Sigmoid colon (tissue), 7 donors: ENCODE data around the gene SPAG8. TPM values are rescaled to one million over a fixed set of nuclear protein-coding genes. Genes with fewer than 3 reads are reported as not detected.
A peak's percentile ranks its signal among the peaks of the same experiment; 100 is the strongest.

Experiments
- DNase-seq: peaks from one replicate; pipeline ENCODE4 v3.0.0-alpha.2; 2019
- H3K27ac ChIP-seq, 4 donors: fragments of 200-600 bp; sonication (generic); one replicate each; pipeline ENCODE4 v1.5.1; 2016 to 2019; ENCODE audit warnings: mild to moderate bottlenecking in 1 of 4
- H3K27me3 ChIP-seq, 3 donors: fragments of 200-600 bp; sonication (generic); one replicate each; pipeline ENCODE4 v1.5.1; 2019; ENCODE audit warnings: mild to moderate bottlenecking in 1 of 3
- H3K36me3 ChIP-seq, 4 donors: fragments of 200-600 bp; sonication (generic); one replicate each; pipeline ENCODE4 v1.5.1; 2016 to 2019
- H3K4me1 ChIP-seq, 4 donors: fragments of 200-600 bp; sonication (generic); one replicate each; pipeline ENCODE4 v1.5.1; 2017 to 2019
- H3K4me3 ChIP-seq, 4 donors: fragments of 200-600 bp; sonication (generic); one replicate each; pipeline ENCODE4 v1.5.1; 2017 to 2019; ENCODE audit warnings: mild to moderate bottlenecking in 2 of 4, moderate library complexity in 1 of 4
- H3K9me3 ChIP-seq, 4 donors: fragments of 200-600 bp in 3 of 4; sonication (generic) in 3 of 4; one replicate each; pipeline versions ENCODE4 v1.5.1 to v1.6.1; 2013 to 2019
- EP300 ChIP-seq, 4 donors: sonication (generic); formaldehyde crosslinking; IDR thresholded peaks; one replicate each; pipeline ENCODE4 v1.6.1; 2017; ENCODE audit warnings: antibody characterized with exemption in 4 of 4
- POLR2A ChIP-seq, 2 donors: fragments of 450-650 bp; IDR thresholded peaks; one replicate each; pipeline ENCODE4 v1.6.1; 2016; ENCODE audit warnings: antibody characterized with exemption in 2 of 2, mild to moderate bottlenecking in 2 of 2, moderate library complexity in 2 of 2
- POLR2AphosphoS5 ChIP-seq, 4 donors: sonication (generic); formaldehyde crosslinking; IDR thresholded peaks; one replicate each; pipeline ENCODE4 v1.6.1; 2017; ENCODE audit warnings: antibody characterized with exemption in 4 of 4
- WGBS, 2 donors: extraction: QIAGEN DNeasy Blood & Tissue Kit; methylation state at CpG; one replicate each; pipeline ENCODE4 v1.1.7; 2013; 5-methylcytosine and 5-hydroxymethylcytosine counted together
- intact Hi-C: fragments of 100-400 bp; cut with DNase I; formaldehyde crosslinking; loops from one replicate; pipeline ENCODE4 v1.15.1; 2023
- polyA plus RNA-seq, 3 donors: library from polyadenylated mRNA; stranded (reverse); fragments of 200-250 nt; gene quantifications; one replicate each; pipeline ENCODE4 v1.2.3, GENCODE V29; 2013
- total RNA-seq, 4 donors: library from RNA; depleted of rRNA; stranded (reverse); fragments of >200 nt; gene quantifications; one replicate each; pipeline ENCODE4 v1.1.0, GENCODE V29; 2016
- TF ChIP-seq, protein P1 (sequence below), 4 experiments: fragments of 450-650 bp in 3 of 4; fragments of 200-600 bp in 1 of 4; IDR thresholded peaks; one replicate each; pipeline ENCODE4 v1.5.1; 2016 to 2019; ENCODE audit warnings: antibody characterized with exemption in 4 of 4, mild to moderate bottlenecking in 3 of 4, moderate library complexity in 2 of 4
- donor health status: healthy with polysubstance abuse.
- donor health status: Bipolar disorder and iron deficiency.
- donor health status: healthy.

Gene SPAG8
- total and polyA plus RNA-seq, 7 donors = 1.1 to 2.8 (median 2.3) TPM; not detected in 2

DNA sequence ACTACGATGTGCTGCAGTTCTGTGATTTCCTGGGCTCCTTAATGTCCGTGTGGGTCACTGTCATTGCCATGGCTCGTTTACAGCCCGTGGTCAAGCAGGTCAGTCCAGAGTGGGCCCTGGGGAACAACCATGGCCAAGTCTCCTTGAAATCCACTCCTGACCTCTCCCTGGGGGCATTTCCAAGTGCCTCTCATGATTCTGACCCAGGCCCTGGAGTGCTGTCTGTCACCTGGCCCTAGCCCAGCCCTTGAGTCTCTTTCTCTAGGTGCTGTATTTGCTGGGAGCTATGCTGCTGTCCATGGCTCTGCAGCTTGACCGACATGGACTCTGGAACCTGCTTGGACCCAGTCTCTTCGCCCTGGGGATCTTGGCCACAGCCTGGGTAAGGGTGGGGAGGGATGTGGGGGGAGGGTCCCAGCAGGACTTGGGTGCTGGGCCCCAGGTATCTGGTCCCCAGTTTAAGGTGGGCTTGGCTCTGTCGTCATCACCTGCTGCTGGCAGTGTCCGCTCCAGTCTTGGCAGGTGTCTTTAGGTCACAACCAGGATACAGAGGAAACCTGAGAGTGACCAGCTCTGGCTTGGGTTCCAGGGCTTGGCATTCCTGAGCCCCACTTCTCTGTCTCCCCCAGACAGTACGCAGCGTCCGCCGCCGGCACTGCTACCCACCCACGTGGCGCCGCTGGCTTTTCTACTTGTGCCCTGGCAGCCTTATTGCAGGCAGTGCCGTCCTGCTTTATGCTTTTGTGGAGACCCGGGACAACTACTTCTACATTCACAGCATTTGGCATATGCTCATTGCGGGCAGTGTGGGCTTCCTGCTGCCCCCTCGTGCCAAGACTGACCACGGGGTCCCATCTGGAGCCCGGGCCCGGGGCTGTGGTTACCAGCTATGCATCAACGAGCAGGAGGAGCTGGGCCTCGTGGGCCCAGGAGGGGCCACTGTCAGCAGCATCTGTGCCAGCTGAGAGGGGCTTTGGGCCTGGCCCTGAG, 41.1 kb upstream of the SPAG8 start:
- DNase-seq = peak; percentile 42
- intact Hi-C loops = no loop called here
- no peak overlapping the region for H3K4me3 ChIP-seq
- no peaks in the 10 kb centered on the region for H3K9me3 ChIP-seq
- H3K36me3 ChIP-seq = peaks cover 0 to 17% (median 10%) of the 10 kb centered on the region in 4 donors
- no peaks in the 10 kb centered on the region for H3K27me3 ChIP-seq
- H3K27ac ChIP-seq = no peak overlapping the region
- 87 to 94% methylated on average over 25 of the region's 25 CpGs for WGBS, 2 donors
- TF ChIP-seq POLR2A (IDR thresholded peaks at IDR 0.05) = no peak
- TF ChIP-seq POLR2AphosphoS5 (IDR thresholded peaks at IDR 0.05) = no peak
- TF ChIP-seq EP300 (IDR thresholded peaks at IDR 0.05) = no peak
- peaks cover 0 to 8% (median 5%) of the 10 kb centered on the region in 4 donors for H3K4me1 ChIP-seq

DNA sequence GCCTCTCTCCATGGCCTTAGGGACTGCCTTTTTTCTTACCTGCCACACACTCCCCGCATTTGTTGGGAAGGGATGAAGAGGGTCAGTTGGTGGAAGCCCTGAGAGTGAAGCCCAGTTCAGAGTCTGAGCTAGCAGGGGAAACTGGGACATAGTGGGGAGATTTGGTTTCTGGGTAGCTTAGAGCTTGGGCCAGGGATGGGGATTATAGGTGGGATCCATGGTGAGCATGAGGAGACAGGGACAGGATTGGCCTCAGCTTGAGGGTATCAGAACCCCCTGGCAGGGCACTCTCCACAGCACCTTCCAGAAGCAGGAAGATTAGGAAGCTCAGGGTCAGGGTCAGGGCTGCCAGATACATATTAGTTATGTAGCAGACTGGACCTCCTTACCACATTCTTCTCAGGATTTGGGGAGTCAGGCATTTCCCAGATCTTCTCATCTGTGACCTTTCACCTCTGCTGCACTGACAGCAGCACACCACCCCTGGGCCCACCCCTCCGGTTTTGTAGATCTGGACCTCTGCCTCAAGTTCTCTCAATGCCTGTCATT, 40.3 kb upstream of the SPAG8 start:
- Histone ChIP-seq H3K9me3 (no peaks in the 10 kb centered on the region), H3K4me1 (peaks cover 0 to 16% (median 12%) of the 10 kb centered on the region in 4 donors), H3K27me3 (no peaks in the 10 kb centered on the region), H3K36me3 (peaks cover 0 to 19% (median 10%) of the 10 kb centered on the region in 4 donors), H3K27ac (no peak overlapping the region), H3K4me3 (no peak overlapping the region)
- DNase-seq = no peak
- TF ChIP-seq, protein P1, sequence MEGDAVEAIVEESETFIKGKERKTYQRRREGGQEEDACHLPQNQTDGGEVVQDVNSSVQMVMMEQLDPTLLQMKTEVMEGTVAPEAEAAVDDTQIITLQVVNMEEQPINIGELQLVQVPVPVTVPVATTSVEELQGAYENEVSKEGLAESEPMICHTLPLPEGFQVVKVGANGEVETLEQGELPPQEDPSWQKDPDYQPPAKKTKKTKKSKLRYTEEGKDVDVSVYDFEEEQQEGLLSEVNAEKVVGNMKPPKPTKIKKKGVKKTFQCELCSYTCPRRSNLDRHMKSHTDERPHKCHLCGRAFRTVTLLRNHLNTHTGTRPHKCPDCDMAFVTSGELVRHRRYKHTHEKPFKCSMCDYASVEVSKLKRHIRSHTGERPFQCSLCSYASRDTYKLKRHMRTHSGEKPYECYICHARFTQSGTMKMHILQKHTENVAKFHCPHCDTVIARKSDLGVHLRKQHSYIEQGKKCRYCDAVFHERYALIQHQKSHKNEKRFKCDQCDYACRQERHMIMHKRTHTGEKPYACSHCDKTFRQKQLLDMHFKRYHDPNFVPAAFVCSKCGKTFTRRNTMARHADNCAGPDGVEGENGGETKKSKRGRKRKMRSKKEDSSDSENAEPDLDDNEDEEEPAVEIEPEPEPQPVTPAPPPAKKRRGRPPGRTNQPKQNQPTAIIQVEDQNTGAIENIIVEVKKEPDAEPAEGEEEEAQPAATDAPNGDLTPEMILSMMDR (IDR thresholded peaks at IDR 0.05) = no peak
- TF ChIP-seq POLR2A (IDR thresholded peaks at IDR 0.05) (no peak), EP300 (IDR thresholded peaks at IDR 0.05) (no peak), POLR2AphosphoS5 (IDR thresholded peaks at IDR 0.05) (no peak)
- intact Hi-C loops = no loop called here
- WGBS, 2 donors = 89 to 91% methylated on average over 2 of the region's 2 CpGs

DNA sequence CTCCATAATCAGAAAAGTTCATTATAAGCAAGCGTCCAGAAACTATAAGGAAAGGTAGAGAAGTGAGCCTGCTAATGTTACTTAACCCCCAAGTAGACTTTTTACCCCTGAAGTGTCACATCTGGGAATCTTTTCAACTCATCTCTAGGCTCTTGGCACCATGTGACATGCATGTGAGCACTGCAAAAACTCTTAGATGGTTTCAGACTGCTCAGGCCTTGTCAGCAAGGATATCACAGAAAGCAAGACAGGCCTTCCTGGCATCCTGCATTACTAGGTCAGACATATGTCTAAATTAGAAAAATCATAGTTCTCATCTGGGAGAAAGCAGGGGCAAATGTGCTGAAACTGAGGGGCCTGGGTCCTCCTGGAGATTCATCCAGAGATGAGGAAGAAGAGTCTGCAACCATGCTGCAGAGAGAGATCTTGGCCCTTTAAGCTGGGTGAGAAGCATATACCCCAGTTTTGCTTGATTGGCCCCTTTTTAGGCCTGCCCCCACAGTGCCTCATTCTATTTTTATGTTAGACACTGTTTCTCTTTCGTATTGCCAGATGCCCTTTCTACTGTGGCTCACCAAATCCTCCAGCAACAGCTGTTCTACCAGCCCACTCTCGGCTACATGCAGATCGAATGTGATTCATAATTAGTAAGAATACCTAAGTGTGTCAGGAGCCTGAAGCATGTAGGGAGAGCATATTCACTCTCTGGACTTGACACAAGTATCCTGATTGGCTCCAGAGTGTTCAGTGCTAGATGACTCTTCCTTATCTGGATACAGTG, 35.9 kb upstream of the SPAG8 start:
- intact Hi-C loops = no loop called here
- TF ChIP-seq POLR2A (IDR thresholded peaks at IDR 0.05) (no peak), EP300 (IDR thresholded peaks at IDR 0.05) (no peak), POLR2AphosphoS5 (IDR thresholded peaks at IDR 0.05) (peak in 1 of 4 donors; percentile 3)
- TF ChIP-seq, protein P1 (IDR thresholded peaks at IDR 0.05) = no peak
- WGBS, 2 donors = 66 to 84% methylated on average over 4 of the region's 4 CpGs
- Histone ChIP-seq H3K4me3 (no peak overlapping the region), H3K36me3 (peaks cover 0 to 18% (median 2%) of the 10 kb centered on the region in 4 donors), H3K27me3 (no peaks in the 10 kb centered on the region), H3K27ac (peak overlapping the region; percentile 71 to 84 (median 76)), H3K9me3 (no peaks in the 10 kb centered on the region), H3K4me1 (peaks cover 0 to 53% (median 41%) of the 10 kb centered on the region in 4 donors)
- DNase-seq = peak; percentile 25

DNA sequence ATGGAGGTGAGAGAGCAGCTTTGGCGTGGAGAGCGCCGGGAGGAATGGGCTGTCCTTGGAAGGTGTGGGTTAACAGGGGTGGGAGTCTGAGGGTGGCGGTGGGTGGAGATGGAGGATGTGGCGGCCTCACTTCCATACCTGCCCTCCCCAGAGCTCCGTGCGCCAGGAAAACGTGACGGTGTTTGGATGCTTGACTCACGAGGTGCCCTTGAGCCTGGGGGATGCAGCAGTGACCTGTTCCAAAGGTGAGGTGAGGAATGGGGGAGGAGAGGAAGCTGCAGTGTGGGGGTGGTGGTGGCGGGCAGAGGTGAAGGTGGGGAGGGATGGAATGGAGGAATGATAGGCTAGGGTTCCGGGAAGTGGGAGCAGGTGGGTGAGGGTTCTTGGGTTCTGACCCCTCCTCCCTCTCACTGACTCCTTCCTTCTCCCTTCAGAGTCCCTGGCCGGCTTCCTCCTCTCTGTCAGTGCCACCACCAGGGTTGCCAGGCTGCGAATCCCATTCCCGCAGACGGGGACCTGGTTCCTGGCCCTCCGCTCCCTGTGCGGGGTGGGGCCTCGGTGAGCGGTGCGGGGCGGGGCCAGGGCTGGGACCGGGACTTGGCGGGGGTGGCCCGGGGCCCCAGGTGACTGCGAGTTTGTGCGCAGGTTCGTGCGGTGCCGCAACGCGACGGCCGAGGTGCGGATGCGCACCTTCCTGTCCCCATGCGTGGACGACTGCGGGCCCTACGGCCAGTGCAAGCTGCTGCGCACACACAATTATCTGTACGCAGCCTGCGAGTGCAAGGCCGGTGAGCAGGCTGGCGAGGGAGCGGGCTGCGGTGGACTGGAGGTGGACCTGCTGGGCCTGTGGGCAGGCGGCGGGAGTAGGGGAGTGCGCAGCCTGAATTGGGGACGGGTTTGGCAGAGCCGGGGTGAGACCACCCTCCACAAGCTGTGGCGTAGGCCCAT, 34.0 kb upstream of the SPAG8 start:
- Histone ChIP-seq H3K27me3 (no peaks in the 10 kb centered on the region), H3K9me3 (no peaks in the 10 kb centered on the region), H3K4me3 (no peak overlapping the region), H3K4me1 (peaks cover 0 to 53% (median 41%) of the 10 kb centered on the region in 4 donors), H3K36me3 (peaks cover 0 to 12% (median 2%) of the 10 kb centered on the region in 4 donors), H3K27ac (peak overlapping the region in 3 of 4 donors; percentile 73 to 84 (median 81))
- TF ChIP-seq POLR2AphosphoS5 (IDR thresholded peaks at IDR 0.05) (no peak), EP300 (IDR thresholded peaks at IDR 0.05) (no peak), POLR2A (IDR thresholded peaks at IDR 0.05) (no peak)
- TF ChIP-seq, protein P1 (IDR thresholded peaks at IDR 0.05) = no peak
- intact Hi-C loops = no loop called here
- peak; percentile 60 for DNase-seq
- WGBS, 2 donors = 63 to 84% methylated on average over 53 of the region's 53 CpGs
